GM12878 (cell line): ENCODE measurements around the gene RGS14. TPM values are rescaled to one million over a fixed set of nuclear protein-coding genes. Genes with fewer than 3 reads are reported as not detected.

Experiments
- BCL11A ChIP-seq: IDR thresholded peaks from 2 replicates; pipeline ENCODE4 v1.6.1; 2011; ENCODE audit warnings: low read depth, low read length
- BHLHE40 ChIP-seq, 2 experiments: fragments of 450-650 bp in 1 of 2; IDR thresholded peaks; 2 replicates each; pipeline ENCODE4 v1.6.1; 2011 to 2017; ENCODE audit warnings: low read depth in 2 of 2, borderline replicate concordance in 1 of 2, improper control_type of control experiment in 1 of 2, low read length in 1 of 2, mild to moderate bottlenecking in 1 of 2
- CBX5 ChIP-seq: sonication (generic); IDR thresholded peaks from 2 replicates; pipeline ENCODE4 v1.6.1; 2016; ENCODE audit warnings: low read depth, moderate library complexity, mild to moderate bottlenecking, inconsistent platforms
- EGR1 ChIP-seq, 2 experiments: IDR thresholded peaks; 1 replicate in 1 of 2; 2 replicates in 1 of 2; pipeline ENCODE4 v1.6.1; 2011 to 2012; ENCODE audit warnings: low read depth in 2 of 2, low read length in 2 of 2, borderline replicate concordance in 1 of 2, mild to moderate bottlenecking in 1 of 2, moderate library complexity in 1 of 2
- FOXK2 ChIP-seq: fragments of 450-650 bp; IDR thresholded peaks from 2 replicates; pipeline ENCODE4 v1.6.1; 2017; ENCODE audit warnings: mild to moderate bottlenecking, moderate library complexity
- GATAD2B ChIP-seq: fragments of 450-650 bp; conservative IDR thresholded peaks from 2 replicates; pipeline ENCODE4 v1.6.1; 2017; ENCODE audit warnings: low read depth, mild to moderate bottlenecking, moderate library complexity
- NBN ChIP-seq: fragments of 450-650 bp; IDR thresholded peaks from 2 replicates; pipeline ENCODE4 v1.6.1; 2016
- NFIC ChIP-seq: IDR thresholded peaks from 2 replicates; pipeline ENCODE4 v1.6.1; 2012; ENCODE audit warnings: low read depth, mild to moderate bottlenecking, inconsistent platforms, low read length, moderate library complexity
- NR2F1 ChIP-seq: fragments of 450-650 bp; conservative IDR thresholded peaks from 2 replicates; pipeline ENCODE4 v1.6.1; 2017; ENCODE audit warnings: mild to moderate bottlenecking
- PAX5 ChIP-seq: IDR thresholded peaks from 2 replicates; pipeline ENCODE4 v1.6.1; 2011; ENCODE audit warnings: low read depth, low read length, borderline replicate concordance
- RBBP5 ChIP-seq: fragments of 200-600 bp; sonication (generic); conservative IDR thresholded peaks from 2 replicates; pipeline ENCODE4 v1.6.1; 2016
- SREBF2 ChIP-seq: IDR thresholded peaks from 2 replicates; pipeline ENCODE4 v1.6.1; 2012; ENCODE audit warnings: mild to moderate bottlenecking, low read length
- TARDBP ChIP-seq: IDR thresholded peaks from 2 replicates; pipeline ENCODE4 v1.6.1; 2016; ENCODE audit warnings: borderline replicate concordance
- TBL1XR1 ChIP-seq: IDR thresholded peaks from 2 replicates; pipeline ENCODE4 v1.6.1; 2012; ENCODE audit warnings: low read depth, low read length, improper control_type of control experiment
- TCF12 ChIP-seq: IDR thresholded peaks from 2 replicates; pipeline ENCODE4 v1.6.1; 2011; ENCODE audit warnings: low read depth, mild to moderate bottlenecking, low read length
- ZNF274 ChIP-seq: IDR thresholded peaks from one replicate; pipeline ENCODE4 v1.8.0; 2011; ENCODE audit not compliant: insufficient read length, insufficient read depth
- polyA plus RNA-seq, 11 experiments: library from polyadenylated mRNA; depleted of rRNA in 4 of 11; unstranded in 6 of 11; stranded (reverse) in 5 of 11; fragments of >200 nt; fragmentation: Nextera tagmentation in 4 of 11; fragmentation: Illumina TruSeq in 1 of 11; extraction: Ambion mirVana in 4 of 11; extraction: Trizol in 1 of 11; gene quantifications; 1 replicate in 1 of 11; 2 replicates in 10 of 11; pipeline versions ENCODE4 v1.2.1 to v1.2.3, GENCODE V29; 2011 to 2016; ENCODE audit warnings: inconsistent platforms in 2 of 11, missing spikeins in 2 of 11, low read depth in 1 of 11
- total RNA-seq, 4 experiments: library from RNA; depleted of rRNA in 3 of 4; stranded (reverse); fragments of >200 nt in 3 of 4; fragmentation: Illumina TruSeq in 1 of 4; extraction: Trizol in 1 of 4; gene quantifications; 2 replicates each; pipeline versions ENCODE4 v1.2.1 to v1.2.3, GENCODE V29; 2013 to 2021
- TF ChIP-seq, protein P1 (sequence below): fragments of 450-650 bp; IDR thresholded peaks from 2 replicates; pipeline ENCODE4 v1.6.1; 2017; ENCODE audit warnings: mild to moderate bottlenecking, moderate library complexity
- TF ChIP-seq, protein P2 (sequence below): IDR thresholded peaks from 2 replicates; pipeline ENCODE4 v1.6.1; 2012; ENCODE audit warnings: low read length, inconsistent platforms
- TF ChIP-seq, protein P3 (sequence below): fragments of 450-650 bp; IDR thresholded peaks from 2 replicates; pipeline ENCODE4 v1.6.1; 2018; ENCODE audit warnings: mild to moderate bottlenecking, low read depth, moderate library complexity; ENCODE audit not compliant: partially characterized antibody
- TF ChIP-seq, protein P4 (sequence below): fragments of 450-650 bp; IDR thresholded peaks from 2 replicates; pipeline ENCODE4 v1.6.1; 2016; ENCODE audit warnings: mild to moderate bottlenecking

Gene RGS14
- total and polyA plus RNA-seq, 10 of the 15 experiments (the other 5 are each of a cell fraction or from before 2014, with no cell fraction given): 0.19 to 88.7 (median 54.8) TPM

DNA sequence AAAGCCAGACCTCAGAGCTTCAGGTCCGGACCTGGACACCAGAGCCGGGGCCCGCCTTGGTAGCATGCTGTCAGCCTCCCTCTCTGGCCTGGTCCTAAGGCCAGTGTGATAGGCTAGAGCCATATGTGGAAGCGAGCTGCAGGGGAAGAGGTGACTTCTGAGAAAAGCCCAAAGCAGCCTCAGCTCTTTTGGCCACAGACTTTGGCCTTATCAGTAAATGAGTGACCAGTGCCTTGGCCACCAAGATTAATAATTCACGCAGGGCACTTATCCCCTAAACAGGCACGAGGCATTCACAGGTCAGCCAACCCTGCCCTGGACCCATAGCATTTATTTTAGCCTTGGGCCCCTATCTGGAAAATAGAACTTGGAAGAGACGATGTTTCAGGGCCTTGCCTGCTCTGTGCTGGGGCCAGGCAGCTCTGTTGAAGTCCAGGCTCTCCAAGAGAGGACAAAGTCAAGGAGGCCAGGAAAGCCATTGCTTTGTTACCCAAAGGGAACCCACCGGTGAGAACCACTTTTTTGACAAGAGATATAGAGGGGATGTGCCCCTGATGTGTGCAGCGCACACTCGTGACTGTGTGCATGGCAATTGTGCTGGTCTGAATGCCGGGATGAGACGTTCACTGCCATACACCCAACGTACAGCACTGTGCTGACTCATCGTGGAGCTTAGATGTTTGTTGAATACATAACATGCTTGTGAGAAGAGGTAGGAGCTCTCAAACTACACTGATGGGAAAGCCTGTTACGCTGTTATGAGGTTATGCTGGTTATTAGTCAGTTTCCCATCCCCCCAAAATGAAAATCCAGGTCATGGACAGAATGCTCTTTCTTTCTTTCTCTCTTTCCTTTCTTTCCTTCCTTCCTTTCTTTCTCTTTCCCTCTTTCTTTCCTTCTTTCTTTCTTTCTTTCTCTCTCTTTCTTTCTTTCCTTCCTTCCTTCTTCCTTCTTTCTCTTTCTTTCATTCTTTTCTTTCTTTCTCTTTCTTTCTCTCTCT, 21.5 kb downstream of the RGS14 start (continued):
- TF ChIP-seq, protein P1, sequence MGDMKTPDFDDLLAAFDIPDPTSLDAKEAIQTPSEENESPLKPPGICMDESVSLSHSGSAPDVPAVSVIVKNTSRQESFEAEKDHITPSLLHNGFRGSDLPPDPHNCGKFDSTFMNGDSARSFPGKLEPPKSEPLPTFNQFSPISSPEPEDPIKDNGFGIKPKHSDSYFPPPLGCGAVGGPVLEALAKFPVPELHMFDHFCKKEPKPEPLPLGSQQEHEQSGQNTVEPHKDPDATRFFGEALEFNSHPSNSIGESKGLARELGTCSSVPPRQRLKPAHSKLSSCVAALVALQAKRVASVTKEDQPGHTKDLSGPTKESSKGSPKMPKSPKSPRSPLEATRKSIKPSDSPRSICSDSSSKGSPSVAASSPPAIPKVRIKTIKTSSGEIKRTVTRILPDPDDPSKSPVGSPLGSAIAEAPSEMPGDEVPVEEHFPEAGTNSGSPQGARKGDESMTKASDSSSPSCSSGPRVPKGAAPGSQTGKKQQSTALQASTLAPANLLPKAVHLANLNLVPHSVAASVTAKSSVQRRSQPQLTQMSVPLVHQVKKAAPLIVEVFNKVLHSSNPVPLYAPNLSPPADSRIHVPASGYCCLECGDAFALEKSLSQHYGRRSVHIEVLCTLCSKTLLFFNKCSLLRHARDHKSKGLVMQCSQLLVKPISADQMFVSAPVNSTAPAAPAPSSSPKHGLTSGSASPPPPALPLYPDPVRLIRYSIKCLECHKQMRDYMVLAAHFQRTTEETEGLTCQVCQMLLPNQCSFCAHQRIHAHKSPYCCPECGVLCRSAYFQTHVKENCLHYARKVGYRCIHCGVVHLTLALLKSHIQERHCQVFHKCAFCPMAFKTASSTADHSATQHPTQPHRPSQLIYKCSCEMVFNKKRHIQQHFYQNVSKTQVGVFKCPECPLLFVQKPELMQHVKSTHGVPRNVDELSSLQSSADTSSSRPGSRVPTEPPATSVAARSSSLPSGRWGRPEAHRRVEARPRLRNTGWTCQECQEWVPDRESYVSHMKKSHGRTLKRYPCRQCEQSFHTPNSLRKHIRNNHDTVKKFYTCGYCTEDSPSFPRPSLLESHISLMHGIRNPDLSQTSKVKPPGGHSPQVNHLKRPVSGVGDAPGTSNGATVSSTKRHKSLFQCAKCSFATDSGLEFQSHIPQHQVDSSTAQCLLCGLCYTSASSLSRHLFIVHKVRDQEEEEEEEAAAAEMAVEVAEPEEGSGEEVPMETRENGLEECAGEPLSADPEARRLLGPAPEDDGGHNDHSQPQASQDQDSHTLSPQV: no peak
- TF ChIP-seq NR2F1 (no peak), EGR1 (IDR thresholded peaks at IDR 0.05; ENCODE audit: borderline replicate concordance in 1 of 2, low read depth in 2 of 2, low read length in 2 of 2) (no peak), TBL1XR1 (no peak), PAX5 (no peak), NBN (no peak), TARDBP (no peak), RBBP5 (no peak), FOXK2 (no peak), SREBF2 (no peak), CBX5 (no peak), BCL11A (0 out of 2 replicates have a peak, but pooled peaks have one; percentile 23), ZNF274 (no peak), BHLHE40 (IDR thresholded peaks at IDR 0.05; ENCODE audit: borderline replicate concordance in 1 of 2, low read depth in 2 of 2, low read length in 1 of 2) (no peak), GATAD2B (no peak), NFIC (0 out of 2 replicates have a peak, but pooled peaks have one; percentile 40), TCF12 (peak; percentile 31; the same call in 1 of the 2 replicates)
- TF ChIP-seq, protein P2, sequence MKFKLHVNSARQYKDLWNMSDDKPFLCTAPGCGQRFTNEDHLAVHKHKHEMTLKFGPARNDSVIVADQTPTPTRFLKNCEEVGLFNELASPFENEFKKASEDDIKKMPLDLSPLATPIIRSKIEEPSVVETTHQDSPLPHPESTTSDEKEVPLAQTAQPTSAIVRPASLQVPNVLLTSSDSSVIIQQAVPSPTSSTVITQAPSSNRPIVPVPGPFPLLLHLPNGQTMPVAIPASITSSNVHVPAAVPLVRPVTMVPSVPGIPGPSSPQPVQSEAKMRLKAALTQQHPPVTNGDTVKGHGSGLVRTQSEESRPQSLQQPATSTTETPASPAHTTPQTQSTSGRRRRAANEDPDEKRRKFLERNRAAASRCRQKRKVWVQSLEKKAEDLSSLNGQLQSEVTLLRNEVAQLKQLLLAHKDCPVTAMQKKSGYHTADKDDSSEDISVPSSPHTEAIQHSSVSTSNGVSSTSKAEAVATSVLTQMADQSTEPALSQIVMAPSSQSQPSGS: peak; percentile 77; the same call in 1 of the 2 replicates
- TF ChIP-seq, protein P3, sequence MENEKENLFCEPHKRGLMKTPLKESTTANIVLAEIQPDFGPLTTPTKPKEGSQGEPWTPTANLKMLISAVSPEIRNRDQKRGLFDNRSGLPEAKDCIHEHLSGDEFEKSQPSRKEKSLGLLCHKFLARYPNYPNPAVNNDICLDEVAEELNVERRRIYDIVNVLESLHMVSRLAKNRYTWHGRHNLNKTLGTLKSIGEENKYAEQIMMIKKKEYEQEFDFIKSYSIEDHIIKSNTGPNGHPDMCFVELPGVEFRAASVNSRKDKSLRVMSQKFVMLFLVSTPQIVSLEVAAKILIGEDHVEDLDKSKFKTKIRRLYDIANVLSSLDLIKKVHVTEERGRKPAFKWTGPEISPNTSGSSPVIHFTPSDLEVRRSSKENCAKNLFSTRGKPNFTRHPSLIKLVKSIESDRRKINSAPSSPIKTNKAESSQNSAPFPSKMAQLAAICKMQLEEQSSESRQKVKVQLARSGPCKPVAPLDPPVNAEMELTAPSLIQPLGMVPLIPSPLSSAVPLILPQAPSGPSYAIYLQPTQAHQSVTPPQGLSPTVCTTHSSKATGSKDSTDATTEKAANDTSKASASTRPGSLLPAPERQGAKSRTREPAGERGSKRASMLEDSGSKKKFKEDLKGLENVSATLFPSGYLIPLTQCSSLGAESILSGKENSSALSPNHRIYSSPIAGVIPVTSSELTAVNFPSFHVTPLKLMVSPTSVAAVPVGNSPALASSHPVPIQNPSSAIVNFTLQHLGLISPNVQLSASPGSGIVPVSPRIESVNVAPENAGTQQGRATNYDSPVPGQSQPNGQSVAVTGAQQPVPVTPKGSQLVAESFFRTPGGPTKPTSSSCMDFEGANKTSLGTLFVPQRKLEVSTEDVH: no peak
- TF ChIP-seq, protein P4, sequence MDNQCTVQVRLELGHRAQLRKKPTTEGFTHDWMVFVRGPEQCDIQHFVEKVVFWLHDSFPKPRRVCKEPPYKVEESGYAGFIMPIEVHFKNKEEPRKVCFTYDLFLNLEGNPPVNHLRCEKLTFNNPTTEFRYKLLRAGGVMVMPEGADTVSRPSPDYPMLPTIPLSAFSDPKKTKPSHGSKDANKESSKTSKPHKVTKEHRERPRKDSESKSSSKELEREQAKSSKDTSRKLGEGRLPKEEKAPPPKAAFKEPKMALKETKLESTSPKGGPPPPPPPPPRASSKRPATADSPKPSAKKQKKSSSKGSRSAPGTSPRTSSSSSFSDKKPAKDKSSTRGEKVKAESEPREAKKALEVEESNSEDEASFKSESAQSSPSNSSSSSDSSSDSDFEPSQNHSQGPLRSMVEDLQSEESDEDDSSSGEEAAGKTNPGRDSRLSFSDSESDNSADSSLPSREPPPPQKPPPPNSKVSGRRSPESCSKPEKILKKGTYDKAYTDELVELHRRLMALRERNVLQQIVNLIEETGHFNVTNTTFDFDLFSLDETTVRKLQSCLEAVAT: no peak
